Body of pancreas (tissue), 4 donors: Measurements from ENCODE around the gene PPAT.

Source experiments
- POLR2A ChIP-seq, 3 donors: fragments of 450-650 bp; IDR thresholded peaks; one replicate each; pipeline ENCODE4 v1.6.1; 2016; ENCODE audit warnings: antibody characterized with exemption in 3 of 3, mild to moderate bottlenecking in 2 of 3
- TF ChIP-seq, protein P1 (sequence below), 7 experiments: fragments of 450-650 bp in 4 of 7; fragments of 200-600 bp in 3 of 7; sonication (generic) in 3 of 7; IDR thresholded peaks; one replicate each; pipeline ENCODE4 v1.5.1; 2016 to 2019; ENCODE audit warnings: antibody characterized with exemption in 7 of 7

DNA sequence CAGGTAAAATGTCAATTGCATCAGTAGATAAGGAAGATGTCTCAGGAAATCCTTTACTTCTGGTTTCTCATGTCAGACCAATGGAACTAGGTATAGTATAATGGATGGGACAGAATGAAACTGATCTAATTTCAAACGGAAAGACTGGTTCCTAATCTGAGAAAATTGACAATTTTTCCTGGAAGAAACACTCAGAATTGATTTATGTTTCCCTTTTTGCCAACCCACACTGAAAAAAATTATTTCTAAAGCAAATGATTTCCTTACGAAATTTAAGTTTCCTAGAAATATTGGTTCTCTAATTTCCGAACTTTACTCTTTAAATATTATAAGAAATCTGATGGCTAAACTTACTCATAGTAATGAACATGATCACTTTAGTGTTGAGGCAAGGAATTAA, 19.1 kb downstream of the PPAT start:
- no peak for TF ChIP-seq POLR2A (IDR thresholded peaks at IDR 0.05)
- TF ChIP-seq, protein P1, sequence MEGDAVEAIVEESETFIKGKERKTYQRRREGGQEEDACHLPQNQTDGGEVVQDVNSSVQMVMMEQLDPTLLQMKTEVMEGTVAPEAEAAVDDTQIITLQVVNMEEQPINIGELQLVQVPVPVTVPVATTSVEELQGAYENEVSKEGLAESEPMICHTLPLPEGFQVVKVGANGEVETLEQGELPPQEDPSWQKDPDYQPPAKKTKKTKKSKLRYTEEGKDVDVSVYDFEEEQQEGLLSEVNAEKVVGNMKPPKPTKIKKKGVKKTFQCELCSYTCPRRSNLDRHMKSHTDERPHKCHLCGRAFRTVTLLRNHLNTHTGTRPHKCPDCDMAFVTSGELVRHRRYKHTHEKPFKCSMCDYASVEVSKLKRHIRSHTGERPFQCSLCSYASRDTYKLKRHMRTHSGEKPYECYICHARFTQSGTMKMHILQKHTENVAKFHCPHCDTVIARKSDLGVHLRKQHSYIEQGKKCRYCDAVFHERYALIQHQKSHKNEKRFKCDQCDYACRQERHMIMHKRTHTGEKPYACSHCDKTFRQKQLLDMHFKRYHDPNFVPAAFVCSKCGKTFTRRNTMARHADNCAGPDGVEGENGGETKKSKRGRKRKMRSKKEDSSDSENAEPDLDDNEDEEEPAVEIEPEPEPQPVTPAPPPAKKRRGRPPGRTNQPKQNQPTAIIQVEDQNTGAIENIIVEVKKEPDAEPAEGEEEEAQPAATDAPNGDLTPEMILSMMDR (IDR thresholded peaks at IDR 0.05) = no peak
